SU-DHL-6 (cell line): Measurements from ENCODE around the gene SUSD4.

Experiments
- H2AFZ ChIP-seq: fragments of 200-600 bp; sonication (generic); 2 replicates; pipeline ENCODE4 v1.6.1; 2014; ENCODE audit warnings: low read depth, mild to moderate bottlenecking, moderate library complexity, mixed read lengths, antibody characterized with exemption, low read length; ENCODE audit not compliant: severe bottlenecking
- H3F3A ChIP-seq: fragments of 200-600 bp; shearing (Covaris generic); 2 replicates; pipeline ENCODE4 v1.6.0; 2016; ENCODE audit warnings: antibody characterized with exemption, mild to moderate bottlenecking; ENCODE audit not compliant: insufficient read depth
- H3K27ac ChIP-seq: fragments of 200-600 bp; sonication (generic); 2 replicates; pipeline ENCODE4 v1.5.1; 2016; ENCODE audit warnings: low read depth, mild to moderate bottlenecking, low read length, moderate library complexity, mixed read lengths
- H3K27me3 ChIP-seq: fragments of 200-600 bp; sonication (generic), shearing (Covaris generic); 2 replicates; pipeline ENCODE4 v1.6.0; 2014; ENCODE audit warnings: mild to moderate bottlenecking, low read length
- H3K36me3 ChIP-seq: fragments of 200-600 bp; sonication (generic); 2 replicates; pipeline ENCODE4 v1.6.1; 2014; ENCODE audit warnings: mild to moderate bottlenecking, low read length, mixed read lengths
- H3K4me2 ChIP-seq: fragments of 300-600, 200-600 bp; shearing (Covaris generic), sonication (generic); 2 replicates; pipeline ENCODE4 v1.6.0; 2014; ENCODE audit warnings: low read length, low read depth, mild to moderate bottlenecking; ENCODE audit not compliant: poor library complexity, severe bottlenecking
- H3K4me3 ChIP-seq: fragments of 200-600 bp; sonication (generic); 2 replicates; pipeline ENCODE4 v1.5.1; 2014; ENCODE audit warnings: antibody characterized with exemption, low read length, mild to moderate bottlenecking, mixed read lengths; ENCODE audit not compliant: insufficient read depth, poor library complexity, severe bottlenecking
- H3K79me2 ChIP-seq: fragments of 200-600 bp; sonication (generic); 2 replicates; pipeline ENCODE4 v1.6.1; 2014; ENCODE audit warnings: mild to moderate bottlenecking, low read length, moderate library complexity; ENCODE audit not compliant: insufficient read depth
- H3K9ac ChIP-seq: fragments of 200-600 bp; sonication (generic); 2 replicates; pipeline ENCODE4 v1.7.0; 2014; ENCODE audit warnings: mild to moderate bottlenecking, low read length
- H3K9me2 ChIP-seq: fragments of 200-600 bp; sonication (generic); replicated peaks from 2 replicates; pipeline ENCODE4 v1.6.1; 2014; ENCODE audit warnings: low read length; ENCODE audit not compliant: insufficient read depth
- H3K9me3 ChIP-seq: fragments of 200-600 bp; sonication (generic); 2 replicates; pipeline ENCODE4 v1.6.1; 2014; ENCODE audit warnings: low read length, mixed read lengths; ENCODE audit not compliant: insufficient read depth
- H4K20me1 ChIP-seq: fragments of 200-600 bp; sonication (generic); 2 replicates; pipeline ENCODE4 v1.6.1; 2014; ENCODE audit warnings: low read depth, mild to moderate bottlenecking, antibody characterized with exemption, low read length, moderate library complexity, mixed read lengths
- CTCF ChIP-seq: fragments of 200-600 bp; sonication (generic); IDR thresholded peaks from one replicate; pipeline ENCODE4 v1.5.1; 2017; ENCODE audit warnings: antibody characterized with exemption, mild to moderate bottlenecking, low read length, moderate library complexity; ENCODE audit not compliant: insufficient read depth, poor library complexity, severe bottlenecking
- EZH2phosphoT487 ChIP-seq: fragments of 200-600 bp; sonication (generic), shearing (Covaris generic); conservative IDR thresholded peaks from 2 replicates; pipeline ENCODE4 v1.6.1; 2018; ENCODE audit warnings: mild to moderate bottlenecking, antibody characterized with exemption, low read length, moderate library complexity, mixed read lengths

The SUSD4 gene

DNA sequence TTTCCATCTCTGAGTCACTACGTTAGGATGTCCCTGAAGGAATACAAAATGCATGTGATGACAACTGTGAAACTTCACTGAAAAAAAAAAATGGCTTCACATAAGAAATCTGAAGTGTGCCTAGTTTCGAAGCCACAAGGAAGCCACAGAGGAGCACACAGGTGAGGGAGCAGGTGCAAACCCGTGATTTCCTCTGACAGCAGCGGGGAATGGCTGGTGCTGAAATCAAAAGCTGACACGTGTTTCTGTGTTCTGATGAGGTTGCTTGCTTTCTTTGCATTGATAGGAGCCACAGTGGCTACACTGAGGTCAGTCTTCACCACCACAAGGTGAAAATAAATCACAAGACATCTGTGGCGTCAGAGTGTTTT is 115.2 kb downstream of the SUSD4 start:
- Histone ChIP-seq H3K4me3 (no peak overlapping the region), H3K36me3 (no peaks in the 10 kb centered on the region), H3F3A (no peaks in the 10 kb centered on the region), H3K27ac (no peak overlapping the region), H3K9me3 (no peaks in the 10 kb centered on the region), H3K27me3 (no peaks in the 10 kb centered on the region), H2AFZ (no peak overlapping the region), H3K79me2 (no peaks in the 10 kb centered on the region), H3K9ac (no peak overlapping the region), H3K9me2 (no peaks in the 10 kb centered on the region), H3K4me2 (no peak overlapping the region), H4K20me1 (no peaks in the 10 kb centered on the region)
- TF ChIP-seq EZH2phosphoT487: no peak
- TF ChIP-seq CTCF: no peak

DNA sequence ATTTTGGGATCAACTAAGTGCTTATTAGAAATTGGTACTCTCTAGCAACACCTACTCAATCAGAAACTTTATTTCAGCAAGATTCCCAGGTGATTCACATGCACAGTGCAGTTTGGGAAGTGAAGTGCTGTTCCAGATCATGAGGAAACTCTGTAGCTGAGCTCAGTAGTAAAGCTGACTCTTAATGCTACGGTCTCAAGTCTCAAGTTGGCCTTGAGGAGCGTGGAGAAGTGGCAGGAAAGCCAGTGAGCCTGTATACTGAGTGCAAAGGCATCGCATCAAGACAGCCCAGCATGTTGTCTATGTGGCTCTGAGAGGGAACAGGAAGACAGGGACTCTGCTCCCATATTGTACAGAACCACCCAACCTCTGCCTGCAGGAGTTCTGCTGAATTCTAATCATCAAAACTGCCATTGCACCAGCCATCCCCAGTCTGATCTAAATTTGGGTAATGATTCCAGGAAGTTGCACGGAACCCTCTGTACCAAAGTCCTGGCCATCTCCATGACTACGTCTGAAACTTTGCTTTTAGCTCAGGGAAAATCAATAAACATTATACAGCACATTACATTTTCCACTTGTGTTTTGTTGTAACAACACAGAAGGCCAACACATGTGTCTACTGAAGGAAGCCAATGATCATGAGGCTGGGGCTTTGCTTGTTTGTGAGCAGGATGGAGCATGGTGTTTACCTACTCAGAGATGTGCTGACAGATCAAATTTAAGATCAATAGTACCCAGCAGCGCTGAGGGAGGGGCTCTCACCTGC is 115.8 kb downstream of the SUSD4 start:
- Histone ChIP-seq H3K79me2 (no peaks in the 10 kb centered on the region), H3K27ac (no peak overlapping the region), H3K9me2 (no peaks in the 10 kb centered on the region), H3K9ac (no peak overlapping the region), H3K4me2 (no peak overlapping the region), H3K27me3 (no peaks in the 10 kb centered on the region), H3F3A (no peaks in the 10 kb centered on the region), H3K4me3 (no peak overlapping the region), H4K20me1 (no peaks in the 10 kb centered on the region), H2AFZ (no peak overlapping the region), H3K9me3 (no peaks in the 10 kb centered on the region), H3K36me3 (no peaks in the 10 kb centered on the region)
- TF ChIP-seq CTCF: no peak
- TF ChIP-seq EZH2phosphoT487: no peak

DNA sequence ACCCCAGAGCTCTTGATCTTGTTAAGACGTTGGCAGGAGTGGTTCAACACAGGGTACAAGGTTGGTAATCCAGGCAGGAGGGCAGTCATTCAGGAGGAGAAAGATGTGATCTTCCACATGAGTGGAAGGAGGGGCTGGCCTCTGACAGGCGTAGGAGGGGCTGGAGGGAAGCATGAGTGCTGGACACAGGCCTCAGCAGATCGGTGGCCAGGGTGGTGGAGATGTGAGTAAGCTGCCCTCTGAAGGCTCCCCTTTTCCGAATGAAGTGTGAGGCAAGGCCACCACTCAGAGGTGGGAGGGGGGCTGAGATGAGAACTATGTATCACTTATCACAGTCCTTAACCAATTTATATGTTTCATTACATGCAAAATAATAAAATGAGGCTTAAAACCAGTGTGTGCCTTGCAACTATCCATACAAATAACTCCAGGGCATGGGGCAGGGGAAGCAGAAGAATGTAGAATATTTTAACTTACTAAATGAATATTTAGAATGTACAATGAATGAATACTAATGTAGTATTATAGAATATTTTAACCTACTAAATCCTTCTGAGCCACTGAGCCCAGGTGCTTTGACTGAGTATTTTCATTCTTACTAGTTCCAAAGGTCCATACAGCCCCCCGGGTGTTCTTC is 117.4 kb downstream of the SUSD4 start:
- H3F3A ChIP-seq: no peaks in the 10 kb centered on the region
- H3K36me3 ChIP-seq: no peaks in the 10 kb centered on the region
- H3K27me3 ChIP-seq: no peaks in the 10 kb centered on the region
- H4K20me1 ChIP-seq: no peaks in the 10 kb centered on the region
- no peak overlapping the region for H3K9ac ChIP-seq
- H3K79me2 ChIP-seq: no peaks in the 10 kb centered on the region
- no peaks in the 10 kb centered on the region for H3K9me3 ChIP-seq
- no peaks in the 10 kb centered on the region for H3K9me2 ChIP-seq
- H3K4me3 ChIP-seq: no peak overlapping the region
- TF ChIP-seq CTCF: no peak
- TF ChIP-seq EZH2phosphoT487: no peak
- H2AFZ ChIP-seq: no peak overlapping the region
- no peak overlapping the region for H3K27ac ChIP-seq
- no peak overlapping the region for H3K4me2 ChIP-seq
